ENCODE measurements around the gene KRTAP21-1. TPM values are rescaled to one million over a fixed set of nuclear protein-coding genes. Genes with fewer than 3 reads are reported as not detected.
"Not testable (repeated sequence)": the region's sequence is repeated elsewhere in the genome, so short reads cannot be mapped to it uniquely, and the experiment has no call there.

KRTAP21-1 gene
- not detected for total RNA-seq

GRCh38 chr21:30755328-30755727, at the start of gene KRTAP21-1:
Gene KRTAP21-1, minus strand, starts transcription at chr21:30755428. Its CDS starts 50 bp downstream, at chr21:30755378.
- H3K36me3 Mint-ChIP-seq (ENCODE audit: low read depth); intact Hi-C loops (cut with micrococcal nuclease); H3K4me1 Mint-ChIP-seq (ENCODE audit: low read depth); H3K9me3 Mint-ChIP-seq; H3K4me3 Mint-ChIP-seq; H3K27ac Mint-ChIP-seq; CTCF ChIA-PET; DNase-seq: not testable (repeated sequence)
- H3K27me3 Mint-ChIP-seq (ENCODE audit: low read depth), result peaks cover 16% of the 10 kb centered on the region

GRCh38 chr21:30800605-30801004, 45.4 kb upstream of the KRTAP21-1 start:
- Mint-ChIP-seq H3K4me3 (no peak overlapping the region), H3K9me3 (no peaks in the 10 kb centered on the region), H3K36me3 (ENCODE audit: low read depth) (no peaks in the 10 kb centered on the region), H3K27ac (no peak overlapping the region), H3K27me3 (ENCODE audit: low read depth) (peaks cover 4% of the 10 kb centered on the region), H3K4me1 (ENCODE audit: low read depth) (no peaks in the 10 kb centered on the region)
- CTCF ChIA-PET, result no interaction called here
- no peak for DNase-seq
- intact Hi-C loops (cut with micrococcal nuclease), result no loop called here

GRCh38 chr21:30793581-30794314, 38.5 kb upstream of the KRTAP21-1 start:
- Mint-ChIP-seq H3K4me1 (ENCODE audit: low read depth) (no peaks in the 10 kb centered on the region), H3K27ac (no peak overlapping the region), H3K9me3 (no peaks in the 10 kb centered on the region), H3K27me3 (ENCODE audit: low read depth) (peaks cover 15% of the 10 kb centered on the region), H3K4me3 (no peak overlapping the region), H3K36me3 (ENCODE audit: low read depth) (no peaks in the 10 kb centered on the region)
- intact Hi-C loops (cut with micrococcal nuclease), result no loop called here
- CTCF ChIA-PET, result no interaction called here
- DNase-seq, result no peak

- Mint-ChIP-seq H3K9me3 (no peaks in the 10 kb centered on the region), H3K27me3 (ENCODE audit: low read depth) (peaks cover 4% of the 10 kb centered on the region), H3K36me3 (ENCODE audit: low read depth) (no peaks in the 10 kb centered on the region), H3K27ac (no peak overlapping the region), H3K4me1 (ENCODE audit: low read depth) (no peaks in the 10 kb centered on the region), H3K4me3 (no peak overlapping the region)
- intact Hi-C loops (cut with micrococcal nuclease), result no loop called here
- DNase-seq, result no peak
- CTCF ChIA-PET, result no interaction called here
Observed at GRCh38 chr21:30779249-30779648, 24.0 kb upstream of the KRTAP21-1 start.

GRCh38 chr21:30769724-30770431, 14.7 kb upstream of the KRTAP21-1 start:
- no peaks in the 10 kb centered on the region for H3K9me3 Mint-ChIP-seq

GRCh38 chr21:30760776-30761175, 5.5 kb upstream of the KRTAP21-1 start:
- Mint-ChIP-seq H3K27ac (no peak overlapping the region), H3K9me3 (no peaks in the 10 kb centered on the region), H3K36me3 (ENCODE audit: low read depth) (no peaks in the 10 kb centered on the region), H3K4me3 (no peak overlapping the region), H3K4me1 (ENCODE audit: low read depth) (no peaks in the 10 kb centered on the region), H3K27me3 (ENCODE audit: low read depth) (peaks cover 5% of the 10 kb centered on the region)
- CTCF ChIA-PET, result no interaction called here
- intact Hi-C loops (cut with micrococcal nuclease), result no loop called here
- DNase-seq, result no peak

More at GRCh38 chr21:30769724-30770431, 14.7 kb upstream of the KRTAP21-1 start:
- H3K36me3 Mint-ChIP-seq (ENCODE audit: low read depth), result no peaks in the 10 kb centered on the region
- CTCF ChIA-PET, result no interaction called here
- no peak for DNase-seq
- H3K27ac Mint-ChIP-seq, result no peak overlapping the region
- intact Hi-C loops (cut with micrococcal nuclease), result no loop called here
- H3K27me3 Mint-ChIP-seq (ENCODE audit: low read depth), result peaks cover 2% of the 10 kb centered on the region
- H3K4me1 Mint-ChIP-seq (ENCODE audit: low read depth), result no peaks in the 10 kb centered on the region
- no peak overlapping the region for H3K4me3 Mint-ChIP-seq

- intact Hi-C loops (cut with micrococcal nuclease), result no loop called here
- DNase-seq, result no peak
- H3K4me3 Mint-ChIP-seq, result no peak overlapping the region
- no peak overlapping the region for H3K27ac Mint-ChIP-seq
- no peaks in the 10 kb centered on the region for H3K9me3 Mint-ChIP-seq
- peaks cover 16% of the 10 kb centered on the region for H3K27me3 Mint-ChIP-seq (ENCODE audit: low read depth)
- H3K36me3 Mint-ChIP-seq (ENCODE audit: low read depth), result no peaks in the 10 kb centered on the region
- H3K4me1 Mint-ChIP-seq (ENCODE audit: low read depth), result no peaks in the 10 kb centered on the region
- CTCF ChIA-PET, result no interaction called here
Observed at GRCh38 chr21:30758306-30758705, 3.1 kb upstream of the KRTAP21-1 start.

GRCh38 chr21:30747159-30747558, 8.1 kb downstream of the KRTAP21-1 start, which contains the start of gene KRTAP21-2:
Gene KRTAP21-2, minus strand, starts transcription at chr21:30747259. Its CDS starts 57 bp downstream, at chr21:30747202.
- Mint-ChIP-seq H3K4me1 (ENCODE audit: low read depth) (no peaks in the 10 kb centered on the region), H3K9me3 (no peaks in the 10 kb centered on the region), H3K27me3 (ENCODE audit: low read depth) (no peaks in the 10 kb centered on the region), H3K4me3 (no peak within 1 kb of the TSS), H3K36me3 (ENCODE audit: low read depth) (no peaks in the 10 kb centered on the region), H3K27ac (no peak within 1 kb of the TSS)
- DNase-seq, result no peak
- CTCF ChIA-PET, result no interaction called here
- intact Hi-C loops (cut with micrococcal nuclease), result no loop called here

GRCh38 chr21:30740462-30740861, 14.8 kb downstream of the KRTAP21-1 start:
- Mint-ChIP-seq H3K9me3 (no peaks in the 10 kb centered on the region), H3K27ac (no peak overlapping the region), H3K4me3 (no peak overlapping the region), H3K36me3 (ENCODE audit: low read depth) (no peaks in the 10 kb centered on the region), H3K4me1 (ENCODE audit: low read depth) (no peaks in the 10 kb centered on the region), H3K27me3 (ENCODE audit: low read depth) (peaks cover 6% of the 10 kb centered on the region)
- CTCF ChIA-PET, result no interaction called here
- intact Hi-C loops (cut with micrococcal nuclease), result no loop called here
- no peak for DNase-seq

- H3K36me3 Mint-ChIP-seq (ENCODE audit: low read depth), result no peaks in the 10 kb centered on the region
- peaks cover 3% of the 10 kb centered on the region for H3K9me3 Mint-ChIP-seq
- CTCF ChIA-PET, result no interaction called here
- H3K4me3 Mint-ChIP-seq, result no peak overlapping the region
- intact Hi-C loops (cut with micrococcal nuclease), result loop anchor here (5.0 kb wide), 1 partner anchor 226 kb away; no protein-coding TSS in a partner anchor
- no peak for DNase-seq
- no peaks in the 10 kb centered on the region for H3K4me1 Mint-ChIP-seq (ENCODE audit: low read depth)
- no peak overlapping the region for H3K27ac Mint-ChIP-seq
- peaks cover 4% of the 10 kb centered on the region for H3K27me3 Mint-ChIP-seq (ENCODE audit: low read depth)
Observed at GRCh38 chr21:30733026-30733425, 22.2 kb downstream of the KRTAP21-1 start.

- Mint-ChIP-seq H3K9me3 (peaks cover 3% of the 10 kb centered on the region), H3K4me3 (no peak overlapping the region), H3K36me3 (ENCODE audit: low read depth) (no peaks in the 10 kb centered on the region), H3K4me1 (ENCODE audit: low read depth) (no peaks in the 10 kb centered on the region), H3K27ac (no peak overlapping the region), H3K27me3 (ENCODE audit: low read depth) (peaks cover 7% of the 10 kb centered on the region)
- DNase-seq, result no peak
- CTCF ChIA-PET, result no interaction called here
- intact Hi-C loops (cut with micrococcal nuclease), result no loop called here
Observed at GRCh38 chr21:30726726-30727125, 28.5 kb downstream of the KRTAP21-1 start.

- Mint-ChIP-seq H3K27me3 (ENCODE audit: low read depth) (peaks cover 4% of the 10 kb centered on the region), H3K36me3 (ENCODE audit: low read depth) (no peaks in the 10 kb centered on the region), H3K9me3 (peaks cover 4% of the 10 kb centered on the region), H3K4me1 (ENCODE audit: low read depth) (peaks cover 20% of the 10 kb centered on the region), H3K4me3 (no peak overlapping the region), H3K27ac (no peak overlapping the region)
- CTCF ChIA-PET, result interaction anchor here (0.6 kb wide), 1 partner anchor 216 kb away, joined by 3 read pairs; no protein-coding TSS in a partner anchor
- DNase-seq, result no peak
- intact Hi-C loops (cut with micrococcal nuclease), result loop anchor here (2.0 to 10.0 kb wide), 8 partner anchors 468 to 1522 kb away; partner anchors contain the start of gene TIAM1
Observed at GRCh38 chr21:30719401-30719800, 35.8 kb downstream of the KRTAP21-1 start.
